ENCODE measurements around the gene ASCL2. TPM values are rescaled to one million over a fixed set of nuclear protein-coding genes. Genes with fewer than 3 reads are reported as not detected.
"Not testable (repeated sequence)": the region's sequence is repeated elsewhere in the genome, so short reads cannot be mapped to it uniquely, and the experiment has no call there.

The ASCL2 gene
- total and polyA plus RNA-seq, 4 donors: 0.20 to 0.90 (median 0.45) TPM

DNA sequence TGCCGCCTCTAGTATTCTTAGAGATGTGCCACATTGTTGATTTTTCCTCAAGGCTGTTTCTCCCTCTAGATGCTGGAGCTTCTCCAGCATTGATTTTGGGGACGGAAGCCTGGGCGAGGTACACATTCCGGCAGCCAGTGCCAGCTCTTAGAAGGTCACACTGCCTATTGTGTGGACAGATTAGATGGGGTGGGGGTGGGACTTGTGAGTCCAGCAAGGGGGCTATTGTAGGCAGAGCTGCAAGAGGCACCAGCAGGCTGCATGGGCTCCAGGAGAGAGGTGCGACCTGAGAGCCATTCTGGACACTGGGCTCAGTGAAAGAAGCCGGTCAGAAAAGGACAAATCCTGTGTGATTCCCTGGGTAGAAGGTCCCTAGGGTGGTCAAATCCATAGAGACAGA, 19.0 kb upstream of the ASCL2 start:
- H3K4me1 ChIP-seq (ENCODE audit: control insufficient read depth, insufficient read depth, low read length): no peaks in the 10 kb centered on the region
- peaks cover 2% of the 10 kb centered on the region for H3K27me3 ChIP-seq (ENCODE audit: control insufficient read depth, insufficient read depth, low read length)
- DNase-seq (ENCODE audit: low read depth in 4 of 6, low spot score in 6 of 6): no peak
- no peak overlapping the region for H3K4me3 ChIP-seq (ENCODE audit: low read depth, low read length)
- 89% methylated on average over 6 of the region's 6 CpGs for WGBS (ENCODE audit: insufficient coverage)
- no peaks in the 10 kb centered on the region for H3K9me3 ChIP-seq (ENCODE audit: control insufficient read depth, insufficient read depth, low read length)
- no peaks in the 10 kb centered on the region for H3K36me3 ChIP-seq (ENCODE audit: control insufficient read depth, insufficient read depth, low read length)
- no peak overlapping the region for H3K27ac ChIP-seq (ENCODE audit: low read depth, low read length)

- Histone ChIP-seq H3K27ac (ENCODE audit: low read depth, low read length) (no peak overlapping the region), H3K9me3 (ENCODE audit: control insufficient read depth, insufficient read depth, low read length) (no peaks in the 10 kb centered on the region), H3K27me3 (ENCODE audit: control insufficient read depth, insufficient read depth, low read length) (peaks cover 2% of the 10 kb centered on the region), H3K4me3 (ENCODE audit: low read depth, low read length) (no peak overlapping the region), H3K4me1 (ENCODE audit: control insufficient read depth, insufficient read depth, low read length) (no peaks in the 10 kb centered on the region), H3K36me3 (ENCODE audit: control insufficient read depth, insufficient read depth, low read length) (no peaks in the 10 kb centered on the region)
- DNase-seq (ENCODE audit: low read depth in 4 of 6, low spot score in 6 of 6): no peak
- 52% methylated on average over 14 of the region's 16 CpGs for WGBS (ENCODE audit: insufficient coverage)
These were observed 16.7 kb upstream of the ASCL2 start for GRCh38 chr11:2287091-2287490.

DNA sequence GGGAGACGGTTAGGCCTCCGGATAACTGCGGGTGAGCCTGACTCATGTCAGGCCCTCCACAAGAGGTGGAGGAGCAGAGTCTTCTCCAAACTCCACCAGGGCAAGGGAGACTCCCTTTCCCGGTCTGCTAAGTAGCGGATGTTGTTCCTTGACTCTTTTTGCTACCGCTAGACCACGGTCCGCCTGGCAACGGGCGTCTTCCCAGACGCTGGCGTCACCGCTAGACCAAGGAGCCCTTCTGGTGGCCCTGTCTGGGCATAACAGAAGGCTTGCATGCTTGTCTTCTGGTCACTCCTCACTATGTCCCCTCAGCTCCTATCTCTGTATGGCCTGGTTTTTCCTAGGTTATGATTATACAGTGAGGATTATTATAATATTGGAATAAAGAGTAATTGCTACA, 16.0 kb upstream of the ASCL2 start:
- 86% methylated on average over 4 of the region's 13 CpGs for WGBS (ENCODE audit: insufficient coverage)
- not testable (repeated sequence) for H3K27me3 ChIP-seq (ENCODE audit: control insufficient read depth, insufficient read depth, low read length); H3K27ac ChIP-seq (ENCODE audit: low read depth, low read length); DNase-seq (ENCODE audit: low read depth in 4 of 6, low spot score in 6 of 6); H3K4me1 ChIP-seq (ENCODE audit: control insufficient read depth, insufficient read depth, low read length); H3K36me3 ChIP-seq (ENCODE audit: control insufficient read depth, insufficient read depth, low read length); H3K4me3 ChIP-seq (ENCODE audit: low read depth, low read length); H3K9me3 ChIP-seq (ENCODE audit: control insufficient read depth, insufficient read depth, low read length)

DNA sequence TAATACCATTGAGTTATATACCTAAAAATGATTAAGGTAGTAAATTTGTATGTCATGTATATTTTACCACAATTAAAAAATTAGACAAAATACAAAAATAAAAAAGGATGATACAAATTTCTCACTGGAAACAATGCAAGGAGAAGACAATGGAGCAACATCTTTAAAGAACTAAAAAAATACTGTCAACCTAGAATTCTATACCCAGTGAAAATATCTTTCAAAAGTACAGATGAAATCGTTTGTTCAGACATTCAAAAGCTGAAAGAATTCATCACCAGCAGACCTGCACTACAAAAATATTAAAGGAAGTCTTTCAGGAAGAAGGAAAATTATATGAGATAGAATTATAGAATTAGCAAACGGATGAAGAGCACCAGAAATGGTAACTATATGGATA, 9.8 kb upstream of the ASCL2 start:
- Histone ChIP-seq H3K36me3 (ENCODE audit: control insufficient read depth, insufficient read depth, low read length) (no peaks in the 10 kb centered on the region), H3K27me3 (ENCODE audit: control insufficient read depth, insufficient read depth, low read length) (no peaks in the 10 kb centered on the region), H3K4me1 (ENCODE audit: control insufficient read depth, insufficient read depth, low read length) (no peaks in the 10 kb centered on the region), H3K27ac (ENCODE audit: low read depth, low read length) (no peak overlapping the region), H3K4me3 (ENCODE audit: low read depth, low read length) (no peak overlapping the region), H3K9me3 (ENCODE audit: control insufficient read depth, insufficient read depth, low read length) (no peaks in the 10 kb centered on the region)
- WGBS (ENCODE audit: insufficient coverage): no CpG with 5 or more reads among the region's 2 CpGs
- DNase-seq (ENCODE audit: low read depth in 4 of 6, low spot score in 6 of 6): no peak

DNA sequence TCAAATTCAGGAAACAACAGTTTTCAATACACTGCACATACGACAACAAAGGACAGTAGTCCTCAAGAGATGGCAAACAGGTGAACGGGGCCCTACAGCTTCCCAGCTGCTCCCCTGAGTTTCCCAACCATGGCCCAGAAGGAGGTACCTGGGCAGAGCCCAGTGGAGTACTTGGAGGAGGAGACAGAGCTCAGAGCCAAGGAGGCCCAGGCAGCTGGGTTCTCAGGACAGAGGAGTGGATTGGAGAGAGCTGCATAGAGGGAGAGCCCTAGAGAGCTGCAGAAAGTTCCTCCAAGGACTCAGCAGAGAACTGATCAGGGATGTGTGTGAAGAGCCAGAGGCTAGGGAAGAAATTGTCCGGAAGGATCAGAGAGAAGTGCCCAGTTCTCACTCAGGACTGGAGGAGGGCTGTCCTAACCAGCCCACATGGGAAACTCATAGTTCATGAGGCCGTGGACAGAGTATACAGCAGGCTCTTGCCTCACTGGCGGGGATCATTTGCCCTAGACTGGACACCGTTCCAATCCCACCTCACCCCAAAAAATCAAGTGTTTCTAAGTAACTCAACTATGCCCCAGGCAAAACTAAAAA, 7.6 kb upstream of the ASCL2 start:
- H3K9me3 ChIP-seq (ENCODE audit: control insufficient read depth, insufficient read depth, low read length): no peaks in the 10 kb centered on the region
- no peak for DNase-seq (ENCODE audit: low read depth in 4 of 6, low spot score in 6 of 6)
- no peaks in the 10 kb centered on the region for H3K36me3 ChIP-seq (ENCODE audit: control insufficient read depth, insufficient read depth, low read length)
- H3K27ac ChIP-seq (ENCODE audit: low read depth, low read length): no peak overlapping the region
- H3K4me1 ChIP-seq (ENCODE audit: control insufficient read depth, insufficient read depth, low read length): no peaks in the 10 kb centered on the region
- H3K27me3 ChIP-seq (ENCODE audit: control insufficient read depth, insufficient read depth, low read length): no peaks in the 10 kb centered on the region
- WGBS (ENCODE audit: insufficient coverage): 90% methylated on average over 3 of the region's 6 CpGs
- H3K4me3 ChIP-seq (ENCODE audit: low read depth, low read length): no peak overlapping the region

DNA sequence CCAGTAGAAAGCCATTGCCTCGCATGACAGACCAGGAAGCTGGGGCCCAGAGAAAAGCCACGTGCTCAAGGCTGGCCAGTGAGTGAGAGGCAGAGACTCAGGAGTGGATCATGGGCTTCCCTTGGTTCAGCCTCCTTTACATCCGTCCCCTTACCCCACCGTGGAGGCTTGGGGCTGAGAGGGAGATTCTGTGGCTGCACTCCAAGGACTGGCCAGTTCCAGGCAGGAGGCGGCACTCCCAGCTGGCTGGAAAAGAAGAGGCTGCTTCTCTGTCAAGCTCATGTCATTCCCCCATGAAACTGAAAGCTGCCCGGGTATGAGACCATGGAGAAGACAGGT, 6.6 kb upstream of the ASCL2 start:
- Histone ChIP-seq H3K27ac (ENCODE audit: low read depth, low read length) (no peak overlapping the region), H3K36me3 (ENCODE audit: control insufficient read depth, insufficient read depth, low read length) (no peaks in the 10 kb centered on the region), H3K4me1 (ENCODE audit: control insufficient read depth, insufficient read depth, low read length) (no peaks in the 10 kb centered on the region), H3K4me3 (ENCODE audit: low read depth, low read length) (no peak overlapping the region), H3K27me3 (ENCODE audit: control insufficient read depth, insufficient read depth, low read length) (peaks cover under 1% of the 10 kb centered on the region), H3K9me3 (ENCODE audit: control insufficient read depth, insufficient read depth, low read length) (no peaks in the 10 kb centered on the region)
- DNase-seq (ENCODE audit: low read depth in 4 of 6, low spot score in 6 of 6): no peak
- WGBS (ENCODE audit: insufficient coverage): 44% methylated on average over 4 of the region's 6 CpGs

- no peak for DNase-seq (ENCODE audit: low read depth in 4 of 6, low spot score in 6 of 6)
- no peak overlapping the region for H3K4me3 ChIP-seq (ENCODE audit: low read depth, low read length)
- 91% methylated on average over 12 of the region's 14 CpGs for WGBS (ENCODE audit: insufficient coverage)
- H3K27me3 ChIP-seq (ENCODE audit: control insufficient read depth, insufficient read depth, low read length): peaks cover 6% of the 10 kb centered on the region
- H3K9me3 ChIP-seq (ENCODE audit: control insufficient read depth, insufficient read depth, low read length): no peaks in the 10 kb centered on the region
- H3K36me3 ChIP-seq (ENCODE audit: control insufficient read depth, insufficient read depth, low read length): no peaks in the 10 kb centered on the region
- H3K27ac ChIP-seq (ENCODE audit: low read depth, low read length): no peak overlapping the region
- peaks cover under 1% of the 10 kb centered on the region for H3K4me1 ChIP-seq (ENCODE audit: control insufficient read depth, insufficient read depth, low read length)
These were observed 6.1 kb upstream of the ASCL2 start for GRCh38 chr11:2276280-2277007.

- H3K27me3 ChIP-seq (ENCODE audit: control insufficient read depth, insufficient read depth, low read length): peaks cover 14% of the 10 kb centered on the region
- H3K4me1 ChIP-seq (ENCODE audit: control insufficient read depth, insufficient read depth, low read length): peaks cover 7% of the 10 kb centered on the region
- no peak for DNase-seq (ENCODE audit: low read depth in 4 of 6, low spot score in 6 of 6)
- no peaks in the 10 kb centered on the region for H3K36me3 ChIP-seq (ENCODE audit: control insufficient read depth, insufficient read depth, low read length)
- no peak overlapping the region for H3K27ac ChIP-seq (ENCODE audit: low read depth, low read length)
- 85% methylated on average over 24 of the region's 30 CpGs for WGBS (ENCODE audit: insufficient coverage)
- H3K9me3 ChIP-seq (ENCODE audit: control insufficient read depth, insufficient read depth, low read length): no peaks in the 10 kb centered on the region
- no peak overlapping the region for H3K4me3 ChIP-seq (ENCODE audit: low read depth, low read length)
These were observed 5.2 kb upstream of the ASCL2 start for GRCh38 chr11:2275334-2276279.

- Histone ChIP-seq H3K9me3 (ENCODE audit: control insufficient read depth, insufficient read depth, low read length) (no peaks in the 10 kb centered on the region), H3K36me3 (ENCODE audit: control insufficient read depth, insufficient read depth, low read length) (no peaks in the 10 kb centered on the region), H3K27me3 (ENCODE audit: control insufficient read depth, insufficient read depth, low read length) (peaks cover 26% of the 10 kb centered on the region), H3K4me3 (ENCODE audit: low read depth, low read length) (no peak overlapping the region), H3K4me1 (ENCODE audit: control insufficient read depth, insufficient read depth, low read length) (peaks cover 17% of the 10 kb centered on the region), H3K27ac (ENCODE audit: low read depth, low read length) (no peak overlapping the region)
- DNase-seq (ENCODE audit: low read depth in 4 of 6, low spot score in 6 of 6): no peak
- WGBS (ENCODE audit: insufficient coverage): 88% methylated on average over 12 of the region's 12 CpGs
These were observed 3.4 kb upstream of the ASCL2 start for GRCh38 chr11:2273771-2274170.

Data from spinal cord (tissue), 10 donors.